Heart left ventricle (tissue), 13 donors: ENCODE measurements around the gene HOXD8.

Source experiments
- CTCF ChIP-seq, 12 donors: fragments of 200-600 bp; sonication (generic) in 4 of 12; IDR thresholded peaks; one replicate each; pipeline versions ENCODE4 v1.5.0 to v1.8.0; 2018 to 2022; ENCODE audit warnings: antibody characterized with exemption in 12 of 12, mild to moderate bottlenecking in 5 of 12
- POLR2A ChIP-seq, 2 donors: fragments of 450-650 bp; IDR thresholded peaks; one replicate each; pipeline ENCODE4 v1.6.1; 2017; ENCODE audit warnings: antibody characterized with exemption in 2 of 2, mild to moderate bottlenecking in 2 of 2, moderate library complexity in 2 of 2
- donor health status: ischemic (EF 13 %, LVEDD 7.1; RV severe dilation, severe dysfunction).
- donor health status: DM: no; HTN: yes; CAD: no.
- donor health status: DM: no; HTN: no; CAD: no.
- donor health status: ischemic (EF 25% LVEDD 6.9; RV normal size, moderate dysfunction).
- donor health status: ischemic (EF 25% LVEDD 5.7; RV mildly dilated, moderate dysfunction).
- donor health status: ischemic (EF 35%, LVEDD 5.7; RV mildly dilated, moderate dysfunction).
- donor health status: nonischemic (EF 11% LVEDD 7.7; RV severe dilation, severe dysfunction).
- donor health status: DM: yes; HTN: yes; CAD: no.
- donor health status: PGD.
- donor health status: ischemic (EF 29% LVEDD 5.4; RV normal size, mild dysfunction).
- donor health status: nonischemic (EF 23%, LVEDD 6.1; RV moderate dilation, normal function).

DNA sequence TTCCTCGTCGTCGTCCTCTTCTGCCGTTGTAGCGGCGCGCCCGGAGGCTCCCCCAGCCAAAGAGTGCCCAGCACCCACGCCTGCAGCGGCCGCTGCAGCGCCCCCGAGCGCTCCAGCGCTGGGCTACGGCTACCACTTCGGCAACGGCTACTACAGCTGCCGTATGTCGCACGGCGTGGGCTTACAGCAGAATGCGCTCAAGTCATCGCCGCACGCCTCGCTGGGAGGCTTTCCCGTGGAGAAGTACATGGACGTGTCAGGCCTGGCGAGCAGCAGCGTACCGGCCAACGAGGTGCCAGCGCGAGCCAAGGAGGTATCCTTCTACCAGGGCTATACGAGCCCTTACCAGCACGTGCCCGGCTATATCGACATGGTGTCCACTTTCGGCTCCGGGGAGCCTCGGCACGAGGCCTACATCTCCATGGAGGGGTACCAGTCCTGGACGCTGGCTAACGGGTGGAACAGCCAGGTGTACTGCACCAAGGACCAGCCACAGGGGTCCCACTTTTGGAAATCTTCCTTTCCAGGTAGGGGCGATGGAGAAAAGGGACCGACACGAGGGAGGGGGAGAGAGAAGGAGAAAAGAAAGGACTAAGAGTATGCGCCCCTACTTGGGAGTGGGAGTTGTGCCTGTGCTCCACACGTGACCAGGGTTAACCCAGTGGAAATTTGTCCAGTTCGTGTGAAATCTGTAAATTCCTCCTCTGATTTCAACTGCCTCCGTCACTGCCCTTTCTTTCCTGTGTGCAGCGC is 36.2 kb upstream of the HOXD8 start:
- no peak for TF ChIP-seq CTCF (IDR thresholded peaks at IDR 0.05)
- TF ChIP-seq POLR2A (IDR thresholded peaks at IDR 0.05), result no peak
